ENCODE data around the gene AKT3. TPM values are rescaled to one million over a fixed set of nuclear protein-coding genes. Genes with fewer than 3 reads are reported as not detected.

AKT3 gene
- total and polyA plus RNA-seq, 2 of the 8 experiments (the other 6 are each of a cell fraction or from before 2014, with no cell fraction given): 6.0 to 36.4 TPM

- no peak overlapping the region for H3K4me3 ChIP-seq (ENCODE audit: extremely low read depth in 1 of 4, insufficient read depth in 2 of 4, low read depth in 3 of 4, low read length in 4 of 4)
- H3K4ac ChIP-seq (replicated peaks; ENCODE audit: insufficient read length, low read depth, low read length): no peak overlapping the region
- peaks cover 3% of the 10 kb centered on the region for H3K23me2 ChIP-seq (ENCODE audit: low read depth, low read length)
- H4K5ac ChIP-seq (ENCODE audit: insufficient read length, low read depth, low read length): no peak overlapping the region
- FAIRE-seq (no peak), DNase-seq (ENCODE audit: low read depth in 1 of 2, low spot score in 2 of 2) (peak in 1 of 2 experiments; percentile 48)
- peak overlapping the region; percentile 25 for H4K91ac ChIP-seq (replicated peaks; ENCODE audit: insufficient read length, low read length)
- H3K9ac ChIP-seq (replicated peaks in 1 of 4; ENCODE audit: extremely low read depth in 1 of 4, low read depth in 3 of 4, low read length in 3 of 4): no peak overlapping the region
- peak overlapping the region; percentile 91; the same call in 1 of the 2 replicates for H2BK20ac ChIP-seq (ENCODE audit: low read length)
- peak overlapping the region; percentile 9; the same call in 1 of the 2 replicates for H2AFZ ChIP-seq (ENCODE audit: low read length)
- H3K23ac ChIP-seq (ENCODE audit: insufficient read length): no peak overlapping the region
- no peaks in the 10 kb centered on the region for H3K27me3 ChIP-seq (replicated peaks in 1 of 4; ENCODE audit: control insufficient read depth in 3 of 4, extremely low read depth in 1 of 4, insufficient read depth in 3 of 4, low read length in 3 of 4)
- H3K79me1 ChIP-seq (ENCODE audit: low read depth, low read length): no peaks in the 10 kb centered on the region
- ChIA-PET POLR2A (ENCODE audit: partially characterized antibody) (interaction anchor here (0.5 to 1.2 kb wide), 2 partner anchors 9 to 281 kb away, joined by 3 to 7 read pairs; no protein-coding TSS in a partner anchor), CTCF (ENCODE audit: partially characterized antibody) (interaction anchor here (1.0 to 1.8 kb wide), 6 partner anchors 14 to 443 kb away, joined by 3 to 4 read pairs (median 3); no protein-coding TSS in a partner anchor)
- H2BK12ac ChIP-seq (ENCODE audit: low read depth, low read length): peak overlapping the region; percentile 32; the same call in 1 of the 2 replicates
- no peaks in the 10 kb centered on the region for H3K36me3 ChIP-seq (ENCODE audit: control insufficient read depth in 2 of 4, insufficient read depth in 4 of 4, low read length in 3 of 4)
- no peak overlapping the region for H2AK5ac ChIP-seq (ENCODE audit: low read depth, low read length)
- H2BK5ac ChIP-seq (ENCODE audit: low read depth, low read length): no peak overlapping the region; the same call in 1 of the 2 replicates
- H4K20me1 ChIP-seq (replicated peaks in 1 of 2; ENCODE audit: control insufficient read depth in 1 of 2, insufficient read depth in 2 of 2, low read length in 2 of 2): no peaks in the 10 kb centered on the region
- H2BK15ac ChIP-seq (ENCODE audit: low read length): no peak overlapping the region
- 82% methylated on average over 11 of the region's 11 CpGs; no CpG with 5 or more reads in 1 of the 2 experiments for WGBS, 2 experiments (ENCODE audit: extremely low coverage in 1 of 2, insufficient coverage in 1 of 2, insufficient read length in 1 of 2, insufficient replicate concordance in 2 of 2, low coverage in 1 of 2, low lambda C conversion rate in 2 of 2, missing lambda C conversion rate in 1 of 2)
- no peaks in the 10 kb centered on the region for H3K79me2 ChIP-seq (ENCODE audit: control insufficient read depth in 1 of 2, insufficient read depth in 2 of 2, low read length in 2 of 2)
- no peak overlapping the region for H3K4me2 ChIP-seq (ENCODE audit: insufficient read depth in 1 of 2, low read depth in 2 of 2, low read length in 2 of 2)
- no peaks in the 10 kb centered on the region for H3K9me3 ChIP-seq (ENCODE audit: insufficient read depth in 2 of 2, low read depth in 1 of 2, low read length in 1 of 2)
- H2BK120ac ChIP-seq (replicated peaks; ENCODE audit: low read depth, low read length): no peak overlapping the region
- H3K14ac ChIP-seq (ENCODE audit: insufficient read length): no peak overlapping the region
- no peak overlapping the region for H3K56ac ChIP-seq (replicated peaks; ENCODE audit: insufficient read length, low read depth, low read length)
- no peak overlapping the region for H3K18ac ChIP-seq (ENCODE audit: extremely low read depth, low read length)
- no peak overlapping the region for H4K8ac ChIP-seq (ENCODE audit: extremely low read depth, insufficient read depth, low read length)
- peaks cover 0 to 4% (median under 1%) of the 10 kb centered on the region in 4 experiments; a peak in 2 of 7 replicates for H3K4me1 ChIP-seq (replicated peaks in 1 of 4; ENCODE audit: control insufficient read depth in 3 of 4, insufficient read depth in 4 of 4, low read length in 3 of 4)
- TF ChIP-seq E2F6 (IDR thresholded peaks at IDR 0.05) (peak; percentile 80), KDM4A (IDR thresholded peaks at IDR 0.05; ENCODE audit: low read depth, low read length, severe bottlenecking) (peak; percentile 27), TEAD4 (IDR thresholded peaks at IDR 0.05; ENCODE audit: low read depth, low read length) (peak; percentile 59), EZH2 (IDR thresholded peaks at IDR 0.05; ENCODE audit: low read depth, low read length, severe bottlenecking) (no peak), HDAC6 (IDR thresholded peaks at IDR 0.05; ENCODE audit: low read depth, low read length) (no peak), SIRT6 (IDR thresholded peaks at IDR 0.05; ENCODE audit: low read length) (no peak), YY1 (IDR thresholded peaks at IDR 0.05; ENCODE audit: low read depth, low read length) (peak; percentile 70), JUN (IDR thresholded peaks at IDR 0.05; ENCODE audit: low read depth, low read length) (no peak), RXRA (IDR thresholded peaks at IDR 0.05; ENCODE audit: insufficient read depth, low read depth, low read length) (no peak)
- TF ChIP-seq, protein P1, sequence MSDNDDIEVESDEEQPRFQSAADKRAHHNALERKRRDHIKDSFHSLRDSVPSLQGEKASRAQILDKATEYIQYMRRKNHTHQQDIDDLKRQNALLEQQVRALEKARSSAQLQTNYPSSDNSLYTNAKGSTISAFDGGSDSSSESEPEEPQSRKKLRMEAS (IDR thresholded peaks at IDR 0.05): peak; percentile 79
- no peak overlapping the region for H3K27ac ChIP-seq (ENCODE audit: low read depth, low read length)
Observed at GRCh38 chr1:243855616-243856318, 5.7 kb upstream of the AKT3 start.

All from H1 (cell line).